ENCODE measurements around the gene TMA16.

The TMA16 gene

DNA sequence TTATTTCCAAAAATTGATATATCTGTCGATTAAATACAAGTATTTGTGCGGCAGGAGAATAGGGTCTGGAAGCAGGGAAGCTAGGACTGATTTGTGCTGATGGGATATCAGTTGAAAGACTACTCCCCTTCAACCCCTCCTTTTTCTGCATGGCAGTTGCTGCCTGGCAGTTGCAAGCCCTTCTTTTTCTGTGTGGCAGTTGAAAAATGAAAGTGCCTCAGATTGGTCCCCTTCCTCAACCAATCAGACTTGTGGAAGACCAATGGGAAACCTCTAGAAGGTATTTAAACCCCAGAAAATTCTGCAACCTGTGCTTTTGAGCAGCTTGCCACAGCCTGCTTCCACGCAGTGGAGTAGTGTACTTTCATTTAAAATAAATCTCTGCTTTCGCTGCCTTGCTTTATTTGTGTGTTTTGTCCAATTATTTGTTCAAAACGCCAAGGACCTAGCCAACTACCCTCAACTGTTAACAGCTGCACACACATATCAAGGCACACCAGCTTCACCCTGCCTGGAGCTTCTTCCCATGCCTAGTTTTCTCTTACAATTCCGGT is 1.5 kb upstream of the TMA16 start:
- H3K36me3 ChIP-seq (ENCODE audit: control insufficient read depth in 1 of 2, insufficient read depth in 2 of 2, low read depth in 1 of 2, low read length in 2 of 2) = no peaks in the 10 kb centered on the region
- no peak overlapping the region for H4K91ac ChIP-seq (ENCODE audit: low read length)
- H3K27ac ChIP-seq (ENCODE audit: low read length, poor library complexity, severe bottlenecking) = no peak overlapping the region
- H3K14ac ChIP-seq (ENCODE audit: low read length in 2 of 2) = no peak overlapping the region
- no peak overlapping the region for H3K23ac ChIP-seq (ENCODE audit: low read length in 2 of 2)
- no peak overlapping the region for H3K4ac ChIP-seq (ENCODE audit: low read depth in 1 of 2, low read length in 2 of 2)
- H2BK12ac ChIP-seq (ENCODE audit: low read length in 2 of 2) = no peak overlapping the region
- H4K8ac ChIP-seq (ENCODE audit: low read length) = no peak overlapping the region
- no peaks in the 10 kb centered on the region for H3K4me1 ChIP-seq (ENCODE audit: control insufficient read depth, insufficient read depth, low read depth, low read length)
- no peak overlapping the region for H3K4me3 ChIP-seq (ENCODE audit: insufficient read depth in 1 of 2, low read depth in 1 of 2, low read length in 2 of 2)
- H3K18ac ChIP-seq (ENCODE audit: low read depth in 1 of 2, low read length in 2 of 2) = no peak overlapping the region
- no peak overlapping the region for H2AK5ac ChIP-seq (ENCODE audit: low read length, severe bottlenecking)
- no peak overlapping the region for H2AFZ ChIP-seq (ENCODE audit: low read depth, low read length)
- H3K9ac ChIP-seq (ENCODE audit: low read length) = no peak overlapping the region
- no peak for DNase-seq
- no peak overlapping the region for H2BK15ac ChIP-seq (ENCODE audit: low read depth, poor library complexity, severe bottlenecking)
- no peaks in the 10 kb centered on the region for H3K27me3 ChIP-seq (ENCODE audit: control insufficient read depth in 1 of 2, insufficient read depth in 1 of 2, low read length in 2 of 2)
- no peak overlapping the region for H3K4me2 ChIP-seq (ENCODE audit: low read length, poor library complexity, severe bottlenecking)
- WGBS = 98% methylated on average over 5 of the region's 6 CpGs
- no peak overlapping the region for H2BK5ac ChIP-seq (ENCODE audit: low read depth, low read length, poor library complexity, severe bottlenecking)
- H3K79me1 ChIP-seq (replicated peaks; ENCODE audit: low read length, poor library complexity, severe bottlenecking) = no peaks in the 10 kb centered on the region
- H2BK120ac ChIP-seq (ENCODE audit: low read depth, low read length) = no peak overlapping the region
- H3K9me3 ChIP-seq (ENCODE audit: control insufficient read depth, low read length) = no peaks in the 10 kb centered on the region

DNA sequence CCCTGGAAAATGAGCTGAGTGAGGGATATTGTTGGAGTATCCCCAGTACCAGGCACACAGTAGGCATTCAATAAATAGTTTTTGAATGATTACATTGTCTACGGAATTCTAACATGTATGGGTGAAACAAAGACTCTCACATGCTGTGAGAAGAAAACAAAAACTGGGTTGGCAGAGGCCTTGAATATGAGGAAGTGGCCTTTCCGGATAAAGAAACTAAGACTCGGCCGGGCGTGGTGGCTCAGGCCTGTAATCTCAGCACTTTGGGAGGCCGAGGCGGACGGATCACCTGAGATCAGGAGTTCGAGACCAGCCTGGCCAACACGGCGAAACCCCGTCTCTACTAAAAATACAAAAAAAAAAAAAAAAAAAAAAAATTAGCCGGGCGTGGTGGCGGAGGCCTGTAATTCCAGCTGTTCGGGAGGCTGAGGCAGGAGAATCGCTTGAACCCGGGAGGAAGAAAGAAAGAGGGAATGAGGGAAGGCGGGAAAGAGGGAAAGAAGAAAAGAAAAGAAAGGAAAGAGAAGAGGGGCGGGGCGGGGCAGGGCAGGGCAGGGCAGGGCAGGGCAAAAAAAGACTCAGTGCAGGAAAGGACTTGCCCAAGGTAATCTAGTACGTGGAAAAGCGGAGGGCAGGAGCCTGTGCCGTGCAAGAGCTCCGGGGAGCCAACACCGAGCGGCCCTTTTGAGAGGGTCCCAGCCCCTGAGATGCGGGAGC is 689 bp upstream of the TMA16 start:
- DNase-seq = no peak
- H3K9me3 ChIP-seq (ENCODE audit: control insufficient read depth, low read length) = no peaks in the 10 kb centered on the region
- peak overlapping the region; percentile 71 for H2BK120ac ChIP-seq (ENCODE audit: low read depth, low read length)
- H3K14ac ChIP-seq (ENCODE audit: low read length in 2 of 2) = no peak overlapping the region
- no peak overlapping the region for H4K91ac ChIP-seq (ENCODE audit: low read length)
- 60% methylated on average over 22 of the region's 28 CpGs for WGBS
- H2AK5ac ChIP-seq (ENCODE audit: low read length, severe bottlenecking) = no peak overlapping the region
- peak overlapping the region; percentile 91 for H4K8ac ChIP-seq (ENCODE audit: low read length)
- H3K9ac ChIP-seq (ENCODE audit: low read length) = peak overlapping the region; percentile 97
- H2BK15ac ChIP-seq (ENCODE audit: low read depth, poor library complexity, severe bottlenecking) = no peak overlapping the region
- H2AFZ ChIP-seq (ENCODE audit: low read depth, low read length) = peak overlapping the region; percentile 16
- no peaks in the 10 kb centered on the region for H3K4me1 ChIP-seq (ENCODE audit: control insufficient read depth, insufficient read depth, low read depth, low read length)
- peak overlapping the region in 1 of 2 experiments; percentile 1 for H3K18ac ChIP-seq (ENCODE audit: low read depth in 1 of 2, low read length in 2 of 2)
- H3K27me3 ChIP-seq (ENCODE audit: control insufficient read depth in 1 of 2, insufficient read depth in 1 of 2, low read length in 2 of 2) = no peaks in the 10 kb centered on the region
- H3K23ac ChIP-seq (ENCODE audit: low read length in 2 of 2) = no peak overlapping the region
- peaks cover 2% of the 10 kb centered on the region for H3K79me1 ChIP-seq (replicated peaks; ENCODE audit: low read length, poor library complexity, severe bottlenecking)
- H2BK5ac ChIP-seq (ENCODE audit: low read depth, low read length, poor library complexity, severe bottlenecking) = no peak overlapping the region
- peak overlapping the region; percentile 82 to 97 for H3K4me3 ChIP-seq (ENCODE audit: insufficient read depth in 1 of 2, low read depth in 1 of 2, low read length in 2 of 2)
- H3K36me3 ChIP-seq (ENCODE audit: control insufficient read depth in 1 of 2, insufficient read depth in 2 of 2, low read depth in 1 of 2, low read length in 2 of 2) = no peaks in the 10 kb centered on the region
- H3K27ac ChIP-seq (ENCODE audit: low read length, poor library complexity, severe bottlenecking) = peak overlapping the region; percentile 87
- H3K4me2 ChIP-seq (ENCODE audit: low read length, poor library complexity, severe bottlenecking) = peak overlapping the region; percentile 32
- H3K4ac ChIP-seq (ENCODE audit: low read depth in 1 of 2, low read length in 2 of 2) = peak overlapping the region; percentile 60 to 63
- H2BK12ac ChIP-seq (ENCODE audit: low read length in 2 of 2) = no peak overlapping the region

DNA sequence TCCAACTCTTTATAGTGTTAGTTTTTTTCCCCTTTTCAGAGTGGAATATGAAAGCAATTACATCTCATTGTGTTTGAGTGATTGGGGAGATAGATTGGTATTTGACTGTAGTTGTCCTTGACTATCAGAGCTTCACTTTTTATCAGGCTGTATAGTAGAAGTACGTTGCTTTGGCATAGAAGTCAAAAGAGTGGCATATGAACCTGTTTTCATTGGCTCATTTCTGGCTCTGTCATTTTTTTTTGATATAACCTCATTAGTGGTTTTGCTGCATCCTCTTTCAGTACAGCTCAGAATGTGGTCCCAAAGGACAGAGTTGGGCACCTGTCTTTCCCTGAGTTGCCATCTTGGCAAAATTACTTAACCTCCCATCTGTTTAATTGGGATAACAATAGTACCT is 1.4 kb downstream of the TMA16 start:
- Histone ChIP-seq H4K91ac (ENCODE audit: low read length) (no peak overlapping the region), H3K4ac (ENCODE audit: low read depth in 1 of 2, low read length in 2 of 2) (no peak overlapping the region), H3K27me3 (ENCODE audit: control insufficient read depth in 1 of 2, insufficient read depth in 1 of 2, low read length in 2 of 2) (no peaks in the 10 kb centered on the region), H3K23ac (ENCODE audit: low read length in 2 of 2) (no peak overlapping the region), H2BK120ac (ENCODE audit: low read depth, low read length) (no peak overlapping the region), H3K14ac (ENCODE audit: low read length in 2 of 2) (no peak overlapping the region), H3K4me2 (ENCODE audit: low read length, poor library complexity, severe bottlenecking) (peak overlapping the region; percentile 3), H3K27ac (ENCODE audit: low read length, poor library complexity, severe bottlenecking) (no peak overlapping the region), H2BK5ac (ENCODE audit: low read depth, low read length, poor library complexity, severe bottlenecking) (no peak overlapping the region), H3K9me3 (ENCODE audit: control insufficient read depth, low read length) (no peaks in the 10 kb centered on the region), H2AK5ac (ENCODE audit: low read length, severe bottlenecking) (no peak overlapping the region), H3K18ac (ENCODE audit: low read depth in 1 of 2, low read length in 2 of 2) (no peak overlapping the region), H3K9ac (ENCODE audit: low read length) (peak overlapping the region; percentile 97), H4K8ac (ENCODE audit: low read length) (no peak overlapping the region), H3K79me1 (replicated peaks; ENCODE audit: low read length, poor library complexity, severe bottlenecking) (peaks cover 2% of the 10 kb centered on the region), H2BK12ac (ENCODE audit: low read length in 2 of 2) (no peak overlapping the region), H2AFZ (ENCODE audit: low read depth, low read length) (no peak overlapping the region), H2BK15ac (ENCODE audit: low read depth, poor library complexity, severe bottlenecking) (no peak overlapping the region), H3K4me3 (ENCODE audit: insufficient read depth in 1 of 2, low read depth in 1 of 2, low read length in 2 of 2) (peak overlapping the region in 1 of 2 experiments; percentile 97), H3K4me1 (ENCODE audit: control insufficient read depth, insufficient read depth, low read depth, low read length) (peaks cover 3% of the 10 kb centered on the region), H3K36me3 (ENCODE audit: control insufficient read depth in 1 of 2, insufficient read depth in 2 of 2, low read depth in 1 of 2, low read length in 2 of 2) (no peaks in the 10 kb centered on the region)
- peak; percentile 13 for DNase-seq
- whole genome bisulfite sequencing = 63% methylated on average over 1 of the region's 1 CpG

DNA sequence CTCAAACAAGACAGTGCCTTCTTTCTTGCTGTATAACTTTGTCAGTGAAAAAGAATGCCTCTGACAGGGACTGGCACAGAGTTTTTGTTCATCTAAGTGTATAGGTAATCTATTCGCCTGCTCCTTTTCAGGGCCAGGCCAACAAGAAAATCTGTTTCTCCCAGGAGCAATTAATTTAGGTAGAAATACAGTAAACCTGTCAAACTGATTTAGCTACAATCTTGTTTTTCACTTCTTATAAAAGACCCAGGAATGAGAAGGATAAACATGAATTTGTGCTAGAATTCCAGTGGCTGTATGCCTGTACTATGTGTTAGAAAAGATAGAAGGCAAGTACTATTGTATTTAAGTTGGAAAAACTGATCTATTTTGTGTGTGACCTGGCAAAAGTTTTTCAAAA is 6.1 kb downstream of the TMA16 start:
- H3K79me1 ChIP-seq (replicated peaks; ENCODE audit: low read length, poor library complexity, severe bottlenecking) = peaks cover 2% of the 10 kb centered on the region
- no peak overlapping the region for H2BK5ac ChIP-seq (ENCODE audit: low read depth, low read length, poor library complexity, severe bottlenecking)
- no peak overlapping the region for H2BK12ac ChIP-seq (ENCODE audit: low read length in 2 of 2)
- H3K18ac ChIP-seq (ENCODE audit: low read depth in 1 of 2, low read length in 2 of 2) = no peak overlapping the region
- no peaks in the 10 kb centered on the region for H3K27me3 ChIP-seq (ENCODE audit: control insufficient read depth in 1 of 2, insufficient read depth in 1 of 2, low read length in 2 of 2)
- no CpG with 5 or more reads among the region's 1 CpG for WGBS
- no peak overlapping the region for H2AK5ac ChIP-seq (ENCODE audit: low read length, severe bottlenecking)
- DNase-seq = no peak
- H3K23ac ChIP-seq (ENCODE audit: low read length in 2 of 2) = no peak overlapping the region
- no peak overlapping the region for H3K4ac ChIP-seq (ENCODE audit: low read depth in 1 of 2, low read length in 2 of 2)
- no peak overlapping the region for H3K4me2 ChIP-seq (ENCODE audit: low read length, poor library complexity, severe bottlenecking)
- no peak overlapping the region for H4K91ac ChIP-seq (ENCODE audit: low read length)
- H3K4me1 ChIP-seq (ENCODE audit: control insufficient read depth, insufficient read depth, low read depth, low read length) = peaks cover 3% of the 10 kb centered on the region
- no peak overlapping the region for H2AFZ ChIP-seq (ENCODE audit: low read depth, low read length)
- H3K36me3 ChIP-seq (ENCODE audit: control insufficient read depth in 1 of 2, insufficient read depth in 2 of 2, low read depth in 1 of 2, low read length in 2 of 2) = peaks cover 0 to 3% of the 10 kb centered on the region in 2 experiments
- H3K14ac ChIP-seq (ENCODE audit: low read length in 2 of 2) = no peak overlapping the region
- no peak overlapping the region for H3K4me3 ChIP-seq (ENCODE audit: insufficient read depth in 1 of 2, low read depth in 1 of 2, low read length in 2 of 2)
- H3K27ac ChIP-seq (ENCODE audit: low read length, poor library complexity, severe bottlenecking) = no peak overlapping the region
- no peak overlapping the region for H4K8ac ChIP-seq (ENCODE audit: low read length)
- H2BK120ac ChIP-seq (ENCODE audit: low read depth, low read length) = no peak overlapping the region
- H3K9me3 ChIP-seq (ENCODE audit: control insufficient read depth, low read length) = no peaks in the 10 kb centered on the region
- no peak overlapping the region for H3K9ac ChIP-seq (ENCODE audit: low read length)
- no peak overlapping the region for H2BK15ac ChIP-seq (ENCODE audit: low read depth, poor library complexity, severe bottlenecking)

All from mesenchymal stem cell (in vitro differentiated cells and primary cell).